Measurements from ENCODE around the gene VANGL1.

VANGL1 gene

DNA sequence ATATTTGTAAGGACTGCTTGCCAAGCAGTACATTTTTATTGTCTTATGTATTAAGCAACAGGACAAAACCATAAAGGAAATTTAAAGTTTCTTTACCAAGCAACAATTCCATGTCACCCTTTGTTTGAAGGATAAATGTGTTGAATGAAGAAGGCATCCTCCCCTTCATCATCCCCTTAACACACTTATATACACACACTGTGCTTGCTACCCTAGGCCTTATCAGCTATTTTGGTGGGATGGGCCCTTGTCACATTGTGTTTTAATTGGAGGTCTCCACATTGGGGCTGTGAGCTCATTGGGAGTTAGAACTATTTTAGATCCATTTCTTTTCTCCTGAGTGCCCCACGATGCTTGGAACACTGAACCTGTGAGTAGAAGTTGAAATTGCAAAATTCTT is 1.9 kb downstream of the VANGL1 start:
- no peak for DNase-seq (ENCODE audit: low read depth in 3 of 3, low spot score in 1 of 3)

DNA sequence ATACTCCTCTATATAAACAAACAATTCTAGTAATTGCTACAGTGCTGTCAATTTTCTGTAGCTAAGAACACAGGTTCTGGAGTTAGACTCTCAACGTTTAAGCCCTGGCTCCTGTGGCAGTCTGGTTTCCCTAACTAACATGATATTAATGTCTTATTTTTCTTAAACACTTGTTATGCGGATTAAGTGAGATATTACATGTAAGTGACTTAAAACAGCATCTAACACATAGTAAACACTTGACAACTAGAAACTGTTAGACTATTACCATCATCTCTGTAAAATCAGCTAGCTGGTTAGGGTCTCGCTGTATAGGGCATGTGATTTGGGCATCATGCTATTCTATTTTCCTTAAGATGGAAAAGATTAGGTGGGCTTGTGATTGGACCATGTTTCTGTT is 2.3 kb downstream of the VANGL1 start:
- no peak for DNase-seq (ENCODE audit: low read depth in 3 of 3, low spot score in 1 of 3)

- no peak for DNase-seq (ENCODE audit: low read depth in 3 of 3, low spot score in 1 of 3)
Measured at GRCh38 chr1:115647047-115647446, 5.3 kb downstream of the VANGL1 start.

GRCh38 chr1:115647507-115647906 is 5.7 kb downstream of the VANGL1 start:
- no peak for DNase-seq (ENCODE audit: low read depth in 3 of 3, low spot score in 1 of 3)

- no peak for DNase-seq (ENCODE audit: low read depth in 3 of 3, low spot score in 1 of 3)
Measured at GRCh38 chr1:115647919-115648650, 6.3 kb downstream of the VANGL1 start.

DNA sequence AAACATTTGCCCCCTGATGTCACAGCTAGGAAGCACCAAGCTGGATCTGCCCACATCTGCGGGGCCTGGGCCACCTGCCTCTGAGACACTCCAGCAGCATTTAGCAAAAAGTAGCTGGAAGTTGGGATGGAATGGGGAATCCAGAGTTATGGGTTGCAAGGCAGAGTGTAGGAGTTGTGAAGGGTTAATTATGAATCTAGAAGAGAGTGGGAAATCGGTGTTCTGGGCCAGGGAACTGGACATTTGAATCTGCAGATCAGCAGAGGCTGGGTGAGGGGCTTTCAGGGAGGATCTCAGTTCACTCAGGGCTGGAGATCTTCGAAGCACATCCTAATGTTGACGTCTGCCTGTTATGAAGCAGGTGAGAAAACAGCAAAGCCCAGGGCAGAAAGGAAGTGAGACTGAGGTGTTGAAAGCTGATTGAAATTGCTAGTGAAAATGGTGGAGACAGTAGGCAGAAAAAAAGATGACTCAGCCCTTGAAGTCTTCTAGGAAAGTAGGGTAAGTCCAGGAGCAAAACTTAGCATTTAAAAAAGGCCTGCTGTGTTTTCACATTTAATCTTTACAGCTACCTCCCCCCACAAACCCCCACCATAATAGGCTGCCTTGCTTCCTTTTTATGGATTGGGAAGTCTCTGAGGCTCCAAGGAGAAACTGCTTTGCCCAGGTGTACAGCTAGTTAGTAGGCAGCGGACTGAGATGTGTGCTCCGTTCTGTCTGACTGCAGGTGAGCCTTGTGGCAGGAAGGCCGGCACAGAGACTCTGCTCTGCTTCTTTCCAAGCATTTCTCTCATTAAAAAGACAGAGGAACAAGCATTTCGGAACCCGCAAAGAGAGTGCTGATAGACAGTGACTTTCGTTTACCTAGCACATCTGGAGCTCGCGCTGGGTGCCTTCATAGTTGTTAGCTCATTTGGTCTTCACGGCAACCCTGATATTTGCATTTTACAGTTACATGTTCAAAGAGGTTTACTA is 7.2 kb downstream of the VANGL1 start:
- DNase-seq (ENCODE audit: low read depth in 3 of 3, low spot score in 1 of 3), result no peak

DNA sequence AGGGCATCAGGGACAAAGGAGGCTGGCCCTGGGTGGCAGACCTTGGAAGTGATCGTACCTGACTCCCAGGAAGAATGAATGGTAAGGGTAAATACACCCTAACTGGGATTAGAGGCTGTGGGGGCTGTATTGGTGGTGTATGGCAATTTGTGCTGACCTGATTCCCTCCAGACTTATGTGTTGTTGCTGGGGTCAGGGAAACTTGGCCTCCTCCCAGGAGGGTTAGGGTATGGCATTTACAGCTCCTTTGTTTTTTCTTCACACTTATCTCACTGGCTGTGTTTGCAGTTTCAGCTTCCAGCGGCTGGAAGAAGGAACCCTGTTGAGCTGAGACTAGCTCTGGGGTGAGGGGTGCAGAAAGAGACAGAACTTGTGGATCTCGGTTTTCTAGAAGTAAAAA is 8.2 kb downstream of the VANGL1 start:
- no peak for DNase-seq (ENCODE audit: low read depth in 3 of 3, low spot score in 1 of 3)

DNA sequence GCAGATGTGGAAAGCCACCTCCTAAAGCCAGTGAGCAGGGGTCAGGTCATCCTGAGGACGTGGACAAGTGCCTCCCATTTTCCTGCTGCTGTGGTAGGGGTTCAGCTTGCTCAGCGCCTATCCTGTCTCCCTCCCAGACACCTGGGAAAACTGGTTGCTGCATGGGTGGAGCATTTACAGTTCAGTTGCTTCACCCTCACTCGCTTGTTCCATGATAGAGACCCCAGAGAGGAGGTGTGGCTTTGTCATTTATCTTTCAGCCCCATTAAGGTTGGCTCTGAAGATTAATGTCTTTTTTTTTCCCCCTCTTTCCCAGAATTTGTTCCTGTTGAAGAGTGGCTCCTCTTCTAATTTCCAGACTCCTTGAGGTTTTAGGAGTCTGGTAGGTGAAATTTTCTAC is 9.2 kb downstream of the VANGL1 start:
- DNase-seq (ENCODE audit: low read depth in 3 of 3, low spot score in 1 of 3), result no peak

- no peak for DNase-seq (ENCODE audit: low read depth in 3 of 3, low spot score in 1 of 3)
Measured at GRCh38 chr1:115651391-115651790, 9.6 kb downstream of the VANGL1 start.

DNA sequence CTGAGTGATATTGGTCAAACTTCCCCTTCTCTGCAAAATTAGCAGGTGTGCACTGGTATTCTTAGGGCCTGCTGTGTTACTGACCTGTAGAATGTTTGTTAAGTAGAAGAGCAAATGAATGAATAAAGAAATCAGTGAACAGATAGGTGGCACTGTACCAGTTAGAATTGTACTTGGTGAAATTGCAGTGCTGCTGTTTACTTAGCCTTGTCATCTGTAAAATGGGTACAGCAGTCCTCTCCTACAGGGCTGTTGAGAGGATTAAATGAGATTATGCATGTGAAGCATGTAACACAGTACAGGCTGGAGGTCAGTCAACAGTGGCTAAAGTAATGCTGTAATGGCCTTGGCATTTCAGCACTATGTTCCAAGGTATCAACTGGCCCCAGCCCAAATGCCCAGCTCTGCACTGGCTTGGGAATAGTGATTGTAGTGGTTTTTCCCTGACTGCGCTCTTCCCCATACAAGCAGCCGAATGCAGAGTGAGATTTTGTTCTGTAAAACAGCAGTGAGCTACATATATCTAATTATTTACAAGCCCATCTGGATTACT is 10.5 kb downstream of the VANGL1 start:
- DNase-seq (ENCODE audit: low read depth in 3 of 3, low spot score in 1 of 3), result no peak

DNA sequence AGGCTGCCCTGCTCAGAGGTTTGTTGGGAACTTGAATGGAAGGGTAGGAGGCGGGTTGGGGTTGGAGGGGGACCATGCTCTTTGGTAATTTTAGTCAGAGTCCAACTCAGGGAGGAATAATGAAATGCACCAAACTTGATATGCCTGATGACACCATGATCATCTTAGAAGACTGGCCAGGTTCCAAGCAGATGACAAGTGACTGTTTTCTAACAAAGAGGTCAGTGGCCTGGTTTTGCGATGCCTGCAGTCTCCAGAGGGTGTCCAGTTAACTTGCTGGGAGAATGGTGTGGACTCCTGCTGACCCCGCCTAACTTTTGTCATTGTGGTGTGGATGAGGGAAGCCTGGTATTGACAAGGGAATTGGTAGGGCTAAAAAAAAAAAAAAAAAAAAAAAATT is 12.4 kb downstream of the VANGL1 start:
- no peak for DNase-seq (ENCODE audit: low read depth in 3 of 3, low spot score in 1 of 3)

GRCh38 chr1:115654663-115655305 is 13.0 kb downstream of the VANGL1 start:
- no peak for DNase-seq (ENCODE audit: low read depth in 3 of 3, low spot score in 1 of 3)

- no peak for DNase-seq (ENCODE audit: low read depth in 3 of 3, low spot score in 1 of 3)
Measured at GRCh38 chr1:115655306-115655663, 13.5 kb downstream of the VANGL1 start.

GRCh38 chr1:115655916-115656315 is 14.1 kb downstream of the VANGL1 start:
- DNase-seq (ENCODE audit: low read depth in 3 of 3, low spot score in 1 of 3), result no peak

DNA sequence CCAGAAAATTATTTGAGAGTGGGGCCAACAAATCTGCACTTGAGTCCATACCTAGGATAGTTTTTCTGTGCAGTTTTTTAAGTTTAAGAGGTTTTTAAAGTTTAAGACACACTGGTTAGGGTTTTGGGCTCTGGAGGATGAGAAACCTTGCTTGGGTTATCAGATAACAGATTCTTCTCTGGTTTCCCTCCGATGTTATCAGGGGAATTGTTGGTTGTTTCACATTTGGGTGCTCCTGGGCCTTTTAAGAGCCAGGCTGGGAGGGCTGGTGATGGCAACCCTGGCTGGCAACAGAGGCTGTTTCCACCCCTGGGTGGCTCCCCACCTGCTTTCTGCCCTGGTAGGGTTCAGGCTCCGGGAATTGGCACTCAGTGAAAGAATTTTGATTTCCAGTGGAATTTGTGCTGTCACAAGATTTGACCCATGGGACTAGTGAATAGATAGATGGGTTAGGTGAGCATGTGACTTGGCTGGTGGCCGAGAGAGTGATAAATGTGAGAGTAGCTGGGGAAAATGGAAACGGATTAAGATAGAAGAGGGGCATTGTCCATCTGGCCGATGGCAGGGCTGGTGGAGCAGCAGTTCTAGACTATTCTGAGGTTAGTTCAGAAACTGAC is 14.8 kb downstream of the VANGL1 start:
- DNase-seq (ENCODE audit: low read depth in 3 of 3, low spot score in 1 of 3), result no peak

GRCh38 chr1:115658646-115659045 is 16.9 kb downstream of the VANGL1 start:
- DNase-seq (ENCODE audit: low read depth in 3 of 3, low spot score in 1 of 3), result no peak

DNA sequence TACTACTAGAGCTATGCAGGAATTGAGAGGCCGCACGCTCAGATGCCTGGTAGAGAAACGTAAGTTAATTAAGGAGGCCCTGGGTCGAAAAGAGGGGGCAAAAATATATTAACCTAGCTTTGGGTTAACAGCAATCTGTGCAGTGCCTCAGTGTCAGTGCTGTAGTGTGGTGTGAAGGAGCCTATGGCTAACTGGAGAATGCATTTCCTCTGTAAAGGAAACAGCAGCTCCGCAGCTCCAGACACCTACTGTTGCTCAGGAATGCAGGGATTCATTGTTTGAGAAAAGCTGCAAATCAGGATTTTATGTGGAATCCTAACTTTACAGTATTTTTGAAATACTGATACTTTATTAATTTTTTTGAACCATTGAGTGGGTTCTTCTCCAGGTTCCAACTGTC is 18.4 kb downstream of the VANGL1 start:
- DNase-seq (ENCODE audit: low read depth in 3 of 3, low spot score in 1 of 3), result no peak

DNA sequence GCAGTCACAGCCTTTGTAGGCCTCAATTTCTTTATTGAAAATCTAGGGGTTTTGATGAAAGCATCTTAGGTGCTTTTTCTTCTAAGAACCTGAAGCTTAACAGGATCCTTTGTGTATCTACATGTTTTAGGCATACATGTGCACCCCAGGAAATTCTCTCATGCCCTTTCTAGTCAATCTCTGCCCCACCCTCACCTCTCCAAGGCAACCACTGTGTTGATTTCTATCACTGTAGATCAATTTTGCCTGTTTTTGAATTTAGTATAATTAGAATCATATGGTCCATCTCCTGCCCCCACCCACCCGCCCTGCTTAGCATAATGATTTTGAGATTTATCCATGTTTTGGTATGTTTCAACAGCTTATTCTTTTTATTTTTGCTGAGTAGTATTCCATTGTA is 19.4 kb downstream of the VANGL1 start:
- no peak for DNase-seq (ENCODE audit: low read depth in 3 of 3, low spot score in 1 of 3)

DNA sequence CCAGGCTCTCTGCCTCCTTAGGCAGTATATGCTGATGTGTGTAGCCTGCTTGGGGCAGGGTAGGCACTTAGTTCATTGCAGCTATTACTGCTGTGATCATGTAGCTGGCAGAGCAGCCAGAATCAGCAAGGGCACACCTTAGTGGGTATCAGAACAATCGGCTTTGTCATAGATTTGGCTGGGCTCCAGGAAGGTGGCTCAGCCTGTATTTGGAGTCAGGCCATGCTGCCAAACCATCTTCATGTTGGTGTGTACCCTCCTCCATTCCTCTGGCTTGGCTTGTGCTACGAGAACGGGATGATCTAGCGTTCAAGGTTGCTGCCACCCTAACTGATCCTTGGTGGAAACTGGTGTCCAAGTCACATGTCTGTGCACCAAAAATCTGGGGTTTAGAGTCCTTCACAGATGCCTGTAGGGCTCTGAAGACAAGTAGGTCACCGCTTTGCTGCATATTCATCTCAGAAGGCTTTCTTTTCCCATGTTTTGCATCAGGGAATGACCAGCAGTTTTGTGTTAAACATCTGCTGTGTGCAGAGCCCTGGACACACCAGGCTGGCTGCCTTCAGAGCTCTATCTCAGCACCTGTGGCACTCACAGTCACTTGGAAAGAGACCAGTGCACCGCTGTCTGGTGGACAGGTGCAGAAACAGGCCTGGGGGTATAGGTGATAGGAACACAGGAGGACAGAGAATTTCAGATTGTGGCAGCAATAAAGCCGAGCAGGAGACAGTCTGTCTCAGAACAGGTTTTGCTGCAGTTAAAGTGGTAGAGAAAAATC is 23.7 kb downstream of the VANGL1 start:
- DNase-seq (ENCODE audit: low read depth in 3 of 3, low spot score in 1 of 3), result no peak

- DNase-seq (ENCODE audit: low read depth in 3 of 3, low spot score in 1 of 3), result no peak
Measured at GRCh38 chr1:115666206-115666605, 24.4 kb downstream of the VANGL1 start.

Data from stimulated activated CD4-positive, alpha-beta T cell treated with anti-CD3 and anti-CD28 coated beads, TNF-alpha, amount 100 ng/mL, for 1 hour (primary cell).